Measurements from ENCODE around the gene SMYD3.

The SMYD3 gene

GRCh38 chr1:246462986-246463385, 44.1 kb downstream of the SMYD3 start:
- FAIRE-seq: no peak

GRCh38 chr1:246460406-246460805, 46.7 kb downstream of the SMYD3 start:
- no peak for FAIRE-seq

DNA sequence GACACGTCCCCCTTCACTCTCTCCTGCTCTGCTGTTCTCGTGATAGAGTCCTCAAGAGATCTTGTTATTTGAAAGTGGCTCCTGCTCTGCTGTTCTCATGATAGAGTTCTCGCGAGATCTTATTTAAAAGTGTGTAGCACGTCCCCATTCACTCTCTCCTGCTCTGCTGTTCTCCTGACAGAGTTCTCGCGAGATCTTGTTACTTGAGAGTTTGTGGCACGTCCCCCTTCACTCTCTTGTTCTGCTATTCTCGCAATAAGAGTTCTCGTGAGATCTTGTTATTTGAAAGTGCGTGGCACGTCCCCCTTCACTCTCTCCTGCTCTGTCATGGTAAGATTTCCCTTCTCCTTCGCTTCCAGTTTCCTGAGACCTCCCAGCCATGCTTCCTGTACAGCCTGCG, 47.9 kb downstream of the SMYD3 start:
- no peak for FAIRE-seq

DNA sequence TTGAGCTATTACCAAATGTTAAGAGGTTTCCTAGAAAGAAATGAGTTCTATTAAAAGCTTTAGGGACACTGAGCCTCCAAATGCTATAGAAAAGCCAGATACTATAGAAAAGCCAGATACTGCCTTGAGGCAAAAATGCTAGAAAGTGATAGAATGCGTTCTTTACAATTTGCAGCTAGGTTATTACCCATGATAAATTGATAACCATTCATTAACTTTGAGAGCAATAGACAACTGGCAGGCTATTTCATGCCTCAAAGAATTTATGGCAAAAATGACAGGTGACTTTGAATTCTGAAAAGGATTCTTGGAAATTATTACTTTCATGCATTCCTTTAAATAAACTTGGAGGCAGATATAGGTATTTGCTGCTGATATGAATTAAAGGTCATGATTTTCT, 51.6 kb downstream of the SMYD3 start:
- FAIRE-seq: no peak

DNA sequence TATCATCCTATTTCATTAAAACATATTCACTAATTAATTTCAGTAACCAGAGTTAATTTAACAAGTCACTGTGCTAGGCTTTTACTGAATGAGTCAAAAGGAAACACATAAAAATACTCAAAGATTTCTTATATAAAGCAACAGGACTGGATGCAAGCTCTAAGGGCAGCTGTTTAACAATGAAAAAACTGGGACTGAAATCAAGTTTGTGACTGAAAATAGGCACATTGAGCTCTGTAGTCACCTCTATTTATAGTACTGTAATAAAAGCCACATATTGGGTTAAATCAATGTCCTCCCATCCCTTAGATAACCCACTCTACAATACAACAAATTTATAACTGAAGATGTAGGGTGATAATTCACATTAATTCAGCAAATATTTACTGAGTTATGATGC, 52.4 kb downstream of the SMYD3 start:
- FAIRE-seq: no peak

- FAIRE-seq: peak; percentile 84
These were observed 56.3 kb downstream of the SMYD3 start for GRCh38 chr1:246450611-246451251.

- FAIRE-seq: no peak
These were observed 58.7 kb downstream of the SMYD3 start for GRCh38 chr1:246448373-246448772.

DNA sequence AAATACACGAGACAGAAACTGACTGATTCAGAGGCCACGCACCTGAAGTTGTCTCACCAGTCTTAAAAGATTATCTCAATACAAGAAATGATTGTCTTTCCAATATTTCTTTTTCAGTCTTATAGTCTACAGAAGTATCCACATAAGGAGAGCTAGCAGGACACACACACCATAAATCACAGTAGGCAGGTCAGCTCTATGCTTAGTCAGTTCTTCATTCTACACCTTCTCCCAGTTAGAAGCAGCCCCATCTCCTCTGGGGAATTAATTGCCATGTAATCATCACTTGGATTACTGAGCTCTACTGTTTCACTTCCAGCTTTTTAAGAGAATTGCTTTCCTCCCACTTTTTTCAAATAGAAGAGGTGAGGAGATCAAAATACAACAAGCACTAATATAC, 59.6 kb downstream of the SMYD3 start:
- FAIRE-seq: no peak

- no peak for FAIRE-seq
These were observed 61.6 kb downstream of the SMYD3 start for GRCh38 chr1:246445503-246445902.

- no peak for FAIRE-seq
These were observed 62.5 kb downstream of the SMYD3 start for GRCh38 chr1:246444617-246445016.

DNA sequence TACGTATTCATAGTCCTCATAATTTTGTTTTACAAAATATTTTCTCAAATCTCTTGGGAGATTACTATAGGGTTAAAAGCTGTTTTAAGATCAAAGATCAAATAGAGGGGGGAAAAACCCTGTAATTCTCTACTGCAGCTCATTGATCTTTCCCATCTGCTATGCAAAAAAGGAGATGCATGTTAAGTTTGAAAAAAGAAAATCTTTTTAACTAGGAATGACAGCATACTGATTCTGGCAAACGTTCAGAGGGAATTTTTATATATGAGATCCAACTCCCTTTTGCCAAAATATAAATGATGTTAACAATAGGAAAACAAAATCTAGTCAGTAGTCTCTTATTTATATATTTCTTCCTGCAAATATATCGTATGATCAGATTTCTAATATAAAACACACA, 69.1 kb downstream of the SMYD3 start:
- FAIRE-seq: no peak

DNA sequence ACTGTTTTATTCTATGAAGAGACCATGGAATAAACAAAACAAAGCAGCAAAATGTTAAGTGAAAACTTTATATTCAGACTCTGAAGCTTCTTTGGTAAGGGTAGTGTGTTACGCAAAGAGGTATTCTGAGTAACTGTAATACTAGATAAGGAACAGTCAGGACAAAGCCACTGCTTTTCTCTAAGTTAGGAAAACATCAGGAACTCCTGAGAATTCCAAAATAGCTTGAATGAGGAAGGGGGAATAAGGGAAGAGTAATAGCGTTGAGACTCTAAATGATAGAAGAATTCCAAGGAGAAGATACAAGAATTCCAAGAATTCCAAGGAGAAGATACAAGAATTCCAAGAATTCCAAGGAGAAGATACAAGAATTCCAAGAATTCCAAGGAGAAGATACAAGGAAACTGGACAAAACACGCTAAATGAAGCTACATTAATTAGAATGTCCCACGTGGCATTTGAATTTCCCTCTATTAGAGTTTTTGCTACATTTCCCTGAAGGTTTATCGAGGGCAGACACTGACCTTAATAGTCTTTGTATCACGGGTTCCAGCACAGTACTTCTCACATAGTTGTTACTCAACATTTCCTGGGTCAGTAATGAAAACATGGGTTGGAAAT, 71.5 kb downstream of the SMYD3 start:
- FAIRE-seq: no peak

DNA sequence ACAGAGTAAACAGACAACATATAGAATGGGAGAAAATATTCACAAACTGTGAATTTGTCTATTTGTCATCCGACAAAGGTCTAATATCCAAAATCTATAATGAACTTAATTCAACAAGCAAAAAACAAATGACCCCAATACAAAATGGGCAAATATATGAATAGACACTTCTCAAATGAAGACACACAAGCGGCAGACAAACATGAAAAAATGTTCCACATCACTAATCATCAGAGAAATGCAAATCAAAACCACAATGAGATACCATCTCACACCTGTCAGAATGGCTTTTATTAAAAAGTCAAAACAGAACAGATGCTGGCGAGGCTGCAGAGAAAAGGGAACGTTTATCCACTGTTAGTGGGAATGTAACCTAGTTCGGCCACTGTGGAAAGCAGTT, 72.7 kb downstream of the SMYD3 start:
- no peak for FAIRE-seq

DNA sequence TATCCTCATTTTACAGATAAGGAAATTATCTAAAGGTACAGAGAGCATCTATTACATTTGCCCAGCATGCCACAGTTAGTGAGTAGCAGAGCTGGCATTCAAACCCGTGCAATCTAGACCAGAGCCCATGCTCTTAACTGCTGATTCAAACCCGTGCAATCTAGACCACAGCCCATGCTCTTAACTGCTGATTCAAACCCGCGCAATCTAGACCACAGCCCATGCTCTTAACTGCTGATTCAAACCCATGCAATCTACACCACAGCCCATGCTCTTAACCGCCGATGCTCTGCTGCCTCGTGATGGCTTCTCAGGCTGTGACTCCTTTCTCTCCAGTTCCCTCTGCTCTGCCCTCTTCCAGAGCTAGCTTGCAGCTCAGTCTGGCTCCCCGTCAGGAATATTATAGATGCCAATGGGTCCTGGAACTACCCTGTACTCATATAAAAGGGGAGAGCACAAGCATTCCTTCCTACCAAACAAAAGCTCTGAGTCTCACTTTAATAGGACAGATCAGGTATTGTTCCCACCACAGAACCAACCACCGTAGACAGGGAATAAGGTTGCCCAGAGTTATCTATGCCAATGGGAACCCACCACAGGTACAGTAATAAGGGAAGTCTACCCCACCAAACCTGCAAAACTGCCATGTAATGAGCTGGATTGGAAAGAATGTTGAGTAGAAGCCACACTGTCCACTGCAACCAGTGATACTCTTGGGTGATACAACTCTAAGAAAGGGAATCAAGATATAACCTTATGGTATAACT, 78.4 kb downstream of the SMYD3 start:
- FAIRE-seq: no peak

DNA sequence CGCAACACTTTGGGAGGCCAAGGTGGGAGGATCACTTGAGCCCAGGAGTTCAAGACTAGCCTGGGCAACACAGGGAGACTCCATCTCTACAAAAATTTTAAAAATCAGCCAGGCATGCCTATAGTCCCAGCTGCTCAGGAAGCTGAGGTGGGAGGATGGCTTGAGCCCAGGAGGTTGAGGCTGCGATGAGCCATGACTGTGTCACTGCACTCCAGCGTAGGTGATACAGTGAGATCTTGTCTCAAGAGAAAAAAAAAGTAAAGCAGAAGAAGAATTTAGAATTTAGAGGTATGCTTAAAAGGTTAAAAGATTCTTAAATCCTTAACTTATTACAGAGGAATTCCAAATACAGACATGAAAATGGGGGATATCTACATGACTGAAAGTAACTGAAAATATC, 79.5 kb downstream of the SMYD3 start:
- FAIRE-seq: no peak

- FAIRE-seq: no peak
These were observed 81.2 kb downstream of the SMYD3 start for GRCh38 chr1:246425895-246426294.

DNA sequence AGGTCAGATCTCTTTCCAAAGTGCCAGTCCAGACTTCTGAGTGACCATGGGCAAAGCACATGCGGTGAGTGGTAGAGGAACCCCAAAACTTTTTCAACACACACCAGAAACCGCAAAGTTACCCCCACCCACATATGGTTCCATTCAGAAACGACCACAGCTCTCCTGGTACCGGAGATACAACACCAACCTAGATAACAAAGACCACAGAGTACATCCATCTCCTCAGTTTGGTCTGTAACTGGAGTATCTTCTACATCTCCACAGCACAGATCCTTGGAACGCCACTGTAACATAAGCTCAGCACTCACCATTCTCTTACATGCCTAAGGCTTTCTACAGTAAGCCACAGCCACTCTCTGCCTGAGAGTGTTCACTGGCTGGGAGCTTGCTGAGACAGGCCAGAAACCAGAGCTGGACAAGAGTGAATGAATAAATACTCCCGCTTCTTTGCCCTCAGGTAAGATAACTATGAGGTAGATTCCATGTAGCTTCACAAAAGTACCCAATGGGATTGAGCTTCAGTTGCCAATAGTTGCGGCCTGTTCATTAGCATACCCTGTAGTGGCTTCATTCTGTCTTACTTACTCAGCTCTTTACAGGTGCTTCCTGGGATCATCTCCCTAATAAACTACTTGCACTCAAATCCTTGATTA, 81.8 kb downstream of the SMYD3 start:
- no peak for FAIRE-seq

- no peak for FAIRE-seq
These were observed 86.8 kb downstream of the SMYD3 start for GRCh38 chr1:246420300-246420699.

GRCh38 chr1:246418565-246419312, 88.3 kb downstream of the SMYD3 start:
- no peak for FAIRE-seq

- FAIRE-seq: no peak
These were observed 89.1 kb downstream of the SMYD3 start for GRCh38 chr1:246417813-246418564.

DNA sequence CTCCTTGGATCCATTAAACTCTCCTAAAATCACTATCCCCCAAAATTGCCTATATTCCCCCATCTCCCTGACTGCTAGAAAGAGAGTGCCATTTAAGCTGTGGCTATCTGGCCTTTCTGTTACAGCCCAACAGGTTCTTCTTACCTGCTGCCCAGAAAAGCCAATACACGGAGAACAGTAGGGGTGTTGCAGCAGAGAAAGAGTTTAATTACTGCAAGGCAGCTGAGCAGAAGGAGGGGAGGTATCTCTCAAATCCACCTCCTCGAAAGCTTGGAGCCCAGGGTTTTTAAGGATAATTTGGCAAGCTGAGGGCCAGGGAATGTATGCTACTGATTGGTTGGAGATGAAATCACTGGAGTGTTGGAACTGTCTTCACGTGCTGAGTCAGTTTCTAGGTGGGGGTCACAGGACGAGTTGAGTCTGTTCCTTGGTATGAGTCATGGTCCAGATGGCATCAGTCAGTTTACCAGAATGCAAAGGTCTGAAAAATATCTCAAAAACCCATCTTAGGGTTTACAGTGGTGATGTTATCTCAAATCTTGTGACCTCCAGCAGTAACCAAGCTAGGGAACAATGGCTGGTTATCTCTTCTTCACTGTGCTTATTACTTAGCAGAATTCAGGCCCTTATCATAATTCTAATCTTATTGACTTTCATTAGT, 89.8 kb downstream of the SMYD3 start:
- no peak for FAIRE-seq

- no peak for FAIRE-seq
These were observed 90.8 kb downstream of the SMYD3 start for GRCh38 chr1:246416261-246416660.
